NCI-H1436 (cell line): ENCODE measurements around the gene RPL19.

Source experiments
- DNase-seq: peaks from one replicate; lab custom pipeline; 2025; lab: John Stamatoyannopoulos, UW

RPL19 gene

GRCh38 chr17:39173080-39173479 lies 27.0 kb upstream of the RPL19 start:
- DNase-seq: no peak

DNA sequence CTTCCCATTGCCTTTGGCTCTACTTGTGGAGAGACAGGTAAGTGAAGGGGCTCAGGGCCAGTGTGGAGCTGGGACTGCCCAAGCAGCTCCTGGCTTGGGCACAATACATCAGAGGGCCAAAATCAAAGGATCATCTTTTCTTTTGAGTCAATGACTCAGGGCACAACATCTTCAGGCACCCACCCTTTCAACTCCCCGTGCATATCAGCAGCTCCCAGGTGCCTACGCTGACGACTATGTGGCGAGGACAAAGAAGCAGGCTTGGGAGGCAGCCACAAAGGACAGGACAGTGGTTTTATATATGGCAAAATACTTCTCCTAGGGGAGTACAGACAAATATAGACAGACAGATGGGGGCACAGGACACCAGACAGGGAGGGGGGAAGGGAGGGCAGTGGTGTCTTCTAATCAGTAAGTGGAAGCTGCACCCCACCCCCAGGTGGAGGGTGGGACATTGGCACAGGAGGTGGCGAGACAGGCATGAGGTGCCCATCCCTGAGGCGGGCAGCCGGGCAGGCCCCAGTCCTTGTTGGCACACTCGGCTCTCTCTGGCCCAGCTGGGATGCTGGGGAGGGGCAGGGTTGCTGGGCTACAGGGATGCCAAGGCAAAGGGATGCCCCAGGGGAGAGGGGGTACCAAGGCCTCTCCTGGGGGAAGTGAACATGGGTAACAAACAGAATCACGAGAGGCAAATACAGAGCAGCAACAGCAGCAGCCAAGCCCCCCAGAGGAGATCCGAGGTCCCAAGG lies 26.4 kb upstream of the RPL19 start:
- DNase-seq: no peak

DNA sequence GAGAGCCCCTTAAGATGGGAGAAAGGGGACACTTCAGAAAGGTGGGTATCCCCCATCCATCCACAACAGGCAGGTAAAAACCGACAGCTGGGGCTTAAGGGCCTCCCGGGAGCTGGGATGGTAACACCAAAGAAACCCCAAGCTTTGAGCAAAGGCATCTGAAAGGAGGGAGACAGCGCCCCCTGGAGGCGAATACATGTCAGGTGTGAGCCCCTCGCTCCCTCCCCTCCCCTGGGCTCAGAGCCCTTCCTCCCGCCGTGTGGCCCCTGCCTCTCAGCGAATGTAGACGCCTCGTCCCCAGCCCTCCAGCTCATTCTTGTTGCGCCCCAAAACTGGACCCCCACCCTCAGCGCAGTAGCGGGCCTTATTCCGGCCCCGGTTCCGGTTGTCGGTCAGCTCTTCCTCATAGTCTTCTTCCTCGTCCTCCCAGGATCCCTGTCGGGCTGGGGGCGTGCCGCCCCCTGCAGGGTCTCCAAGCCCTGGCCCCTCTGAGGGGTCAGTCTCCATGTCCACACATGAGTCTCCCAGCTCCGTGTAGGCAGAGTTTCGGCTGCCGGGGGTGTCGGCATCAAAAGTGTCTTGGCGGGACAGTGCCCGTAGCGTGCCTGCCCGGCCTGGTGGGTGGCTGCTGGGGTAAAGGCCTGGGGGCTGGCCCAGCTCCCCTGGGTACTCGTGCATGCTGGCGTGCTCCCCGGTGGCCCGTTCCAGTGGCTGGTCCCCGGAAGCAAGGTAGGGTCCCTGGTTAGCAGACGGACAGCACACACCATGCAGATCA lies 25.0 kb upstream of the RPL19 start:
- peak; percentile 79 for DNase-seq

DNA sequence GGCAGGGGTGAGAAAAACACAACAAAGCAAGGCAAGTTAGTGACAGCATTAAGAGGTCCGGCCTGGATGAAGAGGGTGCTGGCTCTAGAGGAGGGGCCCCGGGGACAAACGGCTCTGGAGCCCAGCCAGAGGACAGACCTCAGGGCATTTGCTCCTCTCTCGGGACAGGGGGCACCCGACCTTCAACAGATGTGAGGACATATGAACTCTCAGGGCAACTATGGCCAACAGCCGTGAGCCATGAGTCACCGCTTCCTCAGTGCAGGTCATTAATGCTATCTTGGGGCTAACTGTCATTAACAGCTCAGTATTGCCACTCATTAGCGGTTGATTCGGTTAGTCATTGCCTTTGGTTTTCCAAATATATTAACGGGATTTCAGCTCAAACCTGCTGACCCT lies 24.4 kb upstream of the RPL19 start:
- no peak for DNase-seq

DNA sequence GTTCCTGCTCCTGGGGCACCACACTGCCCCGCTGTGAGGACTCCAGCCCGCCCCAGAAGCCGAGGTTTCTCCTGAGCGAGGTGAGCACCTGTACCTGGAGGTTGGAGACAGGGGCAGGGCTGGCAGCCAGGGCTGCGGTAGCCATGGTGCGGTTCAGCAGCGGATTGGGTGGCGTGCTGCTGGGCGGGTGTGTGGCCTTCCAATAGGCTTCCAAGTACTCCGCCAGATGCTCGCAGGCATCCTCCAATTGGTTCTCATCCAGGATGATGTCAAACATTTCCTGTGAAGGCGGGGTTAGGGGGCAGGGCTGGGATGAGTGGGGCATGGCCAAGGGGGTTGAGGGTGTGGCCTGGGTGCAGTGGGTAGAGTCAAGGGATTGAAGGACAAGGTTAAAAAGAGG lies 22.8 kb upstream of the RPL19 start:
- DNase-seq: no peak

DNA sequence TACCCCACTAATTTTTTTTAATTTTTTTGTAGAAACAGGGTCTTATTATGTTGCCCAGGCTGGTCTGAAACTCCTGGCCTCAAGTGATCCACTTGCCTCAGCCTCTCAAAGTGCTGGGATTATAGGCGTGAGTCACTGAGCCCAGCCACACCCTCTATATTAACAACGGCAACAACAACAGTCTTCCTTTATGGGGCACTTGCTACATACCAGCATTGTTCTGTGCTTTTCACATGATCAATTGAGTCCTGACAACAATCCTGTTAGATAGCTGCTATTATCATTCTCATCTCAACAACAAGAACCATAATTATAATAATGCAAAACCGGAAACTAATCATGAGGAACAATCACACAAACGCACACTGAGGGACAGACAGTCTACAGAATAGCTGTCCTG lies 21.5 kb upstream of the RPL19 start:
- peak; percentile 17 for DNase-seq

DNA sequence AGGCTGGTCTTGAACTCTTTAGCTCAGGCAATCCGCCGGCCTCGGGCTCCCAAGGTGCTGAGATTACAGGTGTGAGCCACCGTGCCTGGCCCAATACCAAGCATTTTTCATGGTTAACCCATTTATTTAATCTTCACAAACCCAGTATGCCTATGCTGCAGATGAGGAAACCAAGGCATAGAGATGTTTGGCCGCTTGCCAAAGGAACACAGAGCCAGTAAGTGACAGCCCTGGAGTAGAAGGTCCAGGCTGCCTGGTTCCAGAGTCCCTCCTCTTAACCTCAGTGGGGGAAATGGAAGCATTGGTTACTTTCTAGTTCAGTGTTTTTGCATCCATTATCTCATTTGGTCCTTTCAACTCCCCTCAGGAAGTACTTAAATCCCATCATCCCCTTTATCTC lies 18.8 kb upstream of the RPL19 start:
- no peak for DNase-seq

DNA sequence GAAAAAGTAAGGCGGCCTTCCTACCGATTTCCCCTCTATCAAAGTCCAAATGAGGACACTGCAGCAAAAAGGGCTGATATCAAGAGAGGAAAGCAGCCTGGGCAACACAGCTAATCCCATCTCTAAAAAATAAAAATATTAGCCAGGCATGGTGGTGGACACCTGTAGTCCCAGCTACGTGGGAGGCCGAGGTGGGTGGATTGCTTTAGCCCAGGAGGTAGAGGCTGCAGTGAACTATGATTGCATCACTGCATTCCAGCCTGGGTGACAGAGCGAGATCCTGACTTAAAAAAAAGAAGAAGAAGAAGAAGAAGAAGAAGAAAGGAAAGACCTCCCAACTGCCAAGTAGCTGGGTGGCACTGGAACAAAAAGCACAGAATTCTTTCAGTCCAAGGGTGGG lies 17.0 kb upstream of the RPL19 start:
- no peak for DNase-seq

DNA sequence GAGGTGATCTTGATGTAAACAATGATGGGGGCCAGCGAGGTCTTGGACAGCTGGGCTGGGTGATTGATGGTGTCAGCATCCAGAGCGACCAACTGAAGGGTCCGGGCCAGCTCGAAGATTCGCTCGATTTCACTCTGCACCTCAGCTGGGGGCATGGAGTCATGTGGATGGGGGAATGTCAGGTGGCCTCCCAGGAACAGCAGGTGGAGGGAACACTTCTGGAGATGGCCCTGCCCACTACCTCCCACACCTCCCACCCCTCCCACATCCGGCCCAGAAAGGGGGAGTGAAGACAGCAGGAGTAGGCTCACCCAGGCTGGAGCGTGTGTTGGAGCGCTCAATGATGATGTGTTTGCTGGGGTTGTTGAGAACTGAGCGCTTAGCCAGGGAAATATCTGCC lies 16.4 kb upstream of the RPL19 start:
- DNase-seq: no peak

DNA sequence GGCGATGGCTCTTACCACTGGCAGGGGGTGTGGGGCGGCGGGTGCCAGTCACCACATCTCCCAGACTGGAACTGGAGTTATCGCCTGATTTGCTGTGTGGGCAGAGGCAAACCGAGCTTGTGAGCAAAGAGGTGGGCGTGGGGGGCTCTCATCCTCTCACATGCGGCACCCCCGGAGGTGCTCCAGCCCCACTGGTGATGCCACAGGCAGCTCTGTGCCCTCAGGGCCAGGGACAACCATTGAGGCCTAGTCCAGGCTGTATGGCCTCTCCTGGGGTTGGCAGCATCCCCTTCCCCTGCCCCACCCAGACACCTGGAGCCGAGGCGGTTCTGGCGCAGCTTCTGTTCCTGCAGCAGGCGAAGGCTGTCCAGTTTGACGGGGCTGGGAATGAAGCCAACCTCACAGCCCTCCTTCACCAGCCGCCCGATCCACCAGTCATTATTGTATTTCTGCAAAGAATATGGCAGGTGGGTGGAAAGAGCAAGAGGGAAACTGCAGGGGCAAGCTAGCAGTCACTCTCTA lies 13.5 kb upstream of the RPL19 start:
- no peak for DNase-seq

DNA sequence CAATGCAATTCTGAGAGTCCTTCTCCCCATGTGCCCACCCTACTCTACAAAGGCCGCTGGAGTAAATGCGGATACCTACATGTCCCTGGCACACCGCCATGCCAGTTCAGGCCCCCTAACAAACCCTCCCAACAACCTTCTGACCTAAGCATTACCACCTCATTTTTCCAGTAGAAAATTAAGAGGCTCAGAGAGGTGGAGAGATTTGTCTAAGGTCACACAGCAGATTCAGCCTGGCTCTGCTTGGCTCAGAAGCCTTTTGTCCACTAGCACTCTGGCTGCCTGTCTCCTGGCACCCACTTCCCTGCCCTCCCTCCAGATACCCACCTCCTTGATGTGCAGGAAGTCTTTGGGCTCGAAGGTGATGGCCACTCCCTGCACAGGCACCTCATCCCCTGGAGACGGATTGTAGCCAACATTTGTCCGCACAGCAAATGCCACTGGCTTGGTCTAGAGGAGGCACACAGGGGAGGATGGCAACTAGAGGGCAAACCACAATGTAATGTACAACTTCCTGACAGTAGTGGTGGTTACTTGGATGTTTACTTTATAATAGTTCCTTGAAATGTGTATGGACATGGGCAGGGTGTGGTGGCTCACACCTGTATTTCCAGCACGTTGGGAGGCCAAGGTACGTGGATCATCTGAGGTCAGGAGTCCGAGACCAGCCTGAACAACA lies 12.8 kb upstream of the RPL19 start:
- DNase-seq: no peak

GRCh38 chr17:39191750-39192510 lies 8.2 kb upstream of the RPL19 start:
- DNase-seq: no peak

DNA sequence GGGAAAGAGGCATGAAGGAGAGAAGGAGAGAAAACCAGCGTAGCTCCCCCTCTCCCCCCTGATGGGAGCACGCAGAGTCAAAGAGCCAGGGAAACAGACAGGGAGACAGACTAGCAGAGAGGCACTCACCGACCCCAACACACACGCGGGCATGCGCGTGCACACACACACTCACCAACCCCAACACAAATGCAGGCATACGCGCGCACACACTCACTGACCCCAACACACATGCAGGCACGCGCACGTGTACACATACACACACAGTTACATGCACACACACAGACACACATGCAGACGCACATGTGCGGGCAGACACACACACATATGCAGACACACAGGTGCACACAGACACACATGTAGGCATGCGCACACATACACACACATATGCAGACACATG lies 7.2 kb upstream of the RPL19 start:
- DNase-seq: no peak

DNA sequence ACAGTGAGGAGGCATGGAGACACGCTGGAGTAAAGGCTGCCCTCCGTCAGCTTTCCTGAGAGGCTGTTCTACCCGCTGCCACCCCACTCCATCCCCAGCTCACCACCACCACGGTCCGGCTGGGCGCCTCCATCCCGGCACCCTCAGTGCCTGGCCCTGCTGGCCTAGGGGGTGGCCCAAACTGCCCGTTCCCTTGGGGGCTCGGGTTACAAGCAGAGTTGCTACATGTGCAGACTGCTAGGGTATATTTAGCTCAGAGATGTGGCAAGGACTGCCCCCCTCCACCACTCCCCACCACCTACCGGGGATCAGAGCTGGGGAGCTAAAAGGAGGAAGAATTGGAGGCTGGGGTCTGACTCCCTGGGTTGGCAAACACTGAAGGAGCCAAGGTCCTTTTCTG lies 6.7 kb upstream of the RPL19 start:
- no peak for DNase-seq

DNA sequence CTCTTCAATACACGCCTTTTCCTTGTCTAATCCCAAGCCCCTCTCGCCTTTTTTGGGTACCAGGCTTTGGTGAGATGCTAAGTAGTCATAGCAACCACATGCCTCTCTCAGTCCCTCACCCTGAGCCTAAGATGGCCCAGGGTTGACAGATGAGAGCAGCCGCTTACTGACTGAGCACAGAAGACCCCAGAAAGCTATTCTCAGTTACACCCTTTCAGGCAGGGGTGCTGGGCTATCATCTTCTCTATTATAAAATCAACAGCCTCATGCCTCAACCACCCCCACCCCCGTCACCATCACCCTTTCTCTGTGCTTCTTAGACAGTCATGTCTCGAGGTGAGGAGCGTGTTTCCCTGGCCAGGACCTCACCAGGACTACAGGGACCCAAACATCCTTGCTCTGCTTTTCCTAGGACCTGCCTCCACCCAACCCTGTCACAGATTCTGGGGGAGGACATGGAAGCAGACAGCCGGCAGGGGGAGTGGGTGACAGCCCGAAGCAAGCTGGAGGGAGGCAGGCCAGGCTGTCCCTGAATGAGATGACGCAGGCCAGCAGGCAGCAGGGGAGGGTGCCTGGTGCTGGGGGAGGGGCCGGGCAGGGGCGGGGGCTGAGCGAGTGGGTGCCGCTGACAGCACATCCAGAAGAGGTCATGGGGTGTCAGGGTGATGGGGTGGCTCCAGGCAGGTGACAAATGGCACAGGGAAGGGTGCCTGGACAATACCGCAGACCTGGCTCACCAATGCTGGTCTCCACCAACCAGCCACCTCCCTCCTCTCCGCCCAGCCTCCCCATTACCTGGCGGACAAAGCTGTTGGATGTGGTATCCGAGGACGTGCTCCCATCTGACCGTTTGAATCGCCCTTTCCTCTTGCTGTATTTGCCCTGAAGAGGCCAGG lies 5.7 kb upstream of the RPL19 start:
- no peak for DNase-seq

DNA sequence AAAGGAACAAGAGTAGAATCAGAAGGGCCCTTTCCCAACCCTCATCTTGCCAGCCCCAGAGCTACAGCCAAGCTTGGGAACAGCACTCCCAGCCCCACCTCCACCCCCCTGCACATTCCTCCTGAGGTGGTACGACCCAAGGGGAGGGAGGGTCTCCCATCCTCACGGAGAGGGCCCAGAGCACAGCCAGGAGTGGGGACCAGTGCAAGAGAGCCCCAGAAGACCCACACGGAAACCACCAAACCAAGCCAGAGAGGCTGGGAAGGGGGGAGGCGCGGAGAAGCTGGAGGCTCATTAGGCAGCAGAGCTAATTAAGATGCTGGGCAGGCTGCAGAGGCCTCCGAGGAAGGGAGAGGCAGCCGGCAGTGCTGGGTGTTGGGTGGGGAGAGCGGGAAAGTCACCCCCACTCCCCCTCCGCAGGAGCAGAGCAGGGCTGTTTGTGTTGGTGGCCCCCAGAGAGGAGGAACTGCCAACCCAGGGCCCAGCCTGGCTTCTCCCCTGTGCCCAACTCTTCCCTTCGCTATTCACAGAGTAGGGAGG lies 5.0 kb upstream of the RPL19 start:
- no peak for DNase-seq

DNA sequence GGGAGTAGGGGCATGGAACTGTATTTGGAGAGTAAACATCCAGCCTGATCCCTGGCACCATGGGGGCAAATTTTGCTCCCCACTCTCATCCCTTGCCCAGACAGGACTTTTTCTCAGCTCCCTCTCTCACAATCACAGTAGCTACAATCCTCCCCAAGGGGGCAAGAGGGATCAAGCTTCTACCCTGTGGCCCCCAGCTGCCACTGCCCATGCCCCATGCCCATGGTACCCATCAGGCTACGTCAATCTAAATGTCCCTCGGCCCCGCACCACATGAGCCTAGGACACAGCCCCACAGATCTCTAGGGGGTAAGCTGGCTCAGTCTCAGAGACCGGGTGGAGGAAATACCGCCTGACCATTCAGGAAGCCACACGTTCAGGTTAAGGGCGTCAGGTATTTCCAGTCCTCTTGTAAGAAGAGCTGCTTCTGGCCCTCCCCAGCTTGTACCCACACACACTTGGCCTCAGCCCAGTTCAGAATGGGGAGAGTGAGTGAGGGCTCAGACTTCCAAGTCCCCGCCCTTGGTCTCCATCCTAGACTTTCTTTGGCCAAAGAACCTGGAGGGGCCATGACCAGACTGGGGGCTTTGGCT lies 4.4 kb upstream of the RPL19 start:
- DNase-seq: no peak

GRCh38 chr17:39196241-39196807 lies 3.8 kb upstream of the RPL19 start:
- DNase-seq: no peak

- DNase-seq: peak; percentile 40
Measured at GRCh38 chr17:39196808-39197291, 3.2 kb upstream of the RPL19 start.
